GM18498 (cell line): ENCODE data around the gene TNIP2.

Experiments used
- ATAC-seq: cut with Tn5 transposase; IDR thresholded peaks from one replicate; pipeline ENCODE4 v1.9.1; 2021; ENCODE audit warnings: mild to moderate bottlenecking, moderate library complexity; ENCODE audit not compliant: unreplicated experiment

TNIP2 gene

DNA sequence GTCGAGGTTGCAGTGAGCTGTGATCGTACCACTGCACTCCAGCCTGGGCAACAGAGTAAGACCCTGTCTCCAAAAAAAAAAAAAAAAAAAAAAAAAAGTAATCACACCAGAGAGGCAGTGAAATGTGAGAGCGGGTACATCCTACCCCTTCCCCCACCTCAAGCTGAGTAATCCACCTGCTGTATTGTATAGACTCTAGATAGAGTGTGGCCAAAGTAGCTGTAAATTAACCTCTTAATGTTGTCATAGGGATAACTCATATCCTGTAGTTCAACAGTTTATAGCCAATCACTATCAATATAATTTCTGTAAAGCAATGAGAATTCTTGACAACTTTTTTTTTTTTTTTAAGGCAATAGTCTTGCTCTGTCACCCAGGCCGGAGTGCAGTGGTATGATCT, 30.8 kb downstream of the TNIP2 start:
- no peak for ATAC-seq

DNA sequence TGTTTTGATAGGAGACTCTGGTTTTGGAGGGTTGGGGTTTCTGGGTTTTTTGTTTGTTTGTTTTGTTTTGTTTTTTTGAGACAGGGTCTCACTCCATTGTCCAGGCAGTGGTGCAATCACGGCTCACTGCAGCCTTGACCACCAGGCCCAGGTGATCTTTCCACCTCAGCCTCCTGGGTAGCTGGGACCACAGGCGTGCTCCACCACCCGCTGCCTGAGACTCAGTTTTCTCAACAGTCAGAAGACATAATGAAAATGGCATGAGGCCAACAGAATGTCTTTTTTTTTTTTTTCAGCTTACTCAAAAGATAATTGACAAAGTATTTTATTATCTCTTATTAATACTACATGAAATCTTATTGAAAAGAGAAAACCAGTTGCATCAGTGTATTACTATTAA, 32.4 kb downstream of the TNIP2 start:
- ATAC-seq, result no peak

DNA sequence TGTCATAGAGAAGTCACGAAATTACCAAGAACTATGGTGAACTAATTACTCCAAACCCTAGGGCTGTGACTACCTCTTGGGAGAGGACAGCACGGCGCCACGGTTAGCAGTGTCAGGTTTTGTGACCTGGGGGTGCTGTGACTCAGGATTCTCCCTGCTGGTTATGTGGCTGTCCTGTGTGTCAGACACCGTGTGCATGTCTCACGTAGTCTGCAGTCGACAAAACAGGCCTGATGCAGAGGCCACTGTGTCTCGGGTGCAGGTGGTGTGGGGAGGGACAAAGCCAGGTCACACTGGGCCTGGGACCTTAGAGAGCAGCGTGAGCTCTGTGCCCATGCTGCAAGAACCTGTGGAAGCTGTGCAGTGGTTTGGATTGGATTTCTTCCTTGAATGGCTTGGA, 34.1 kb downstream of the TNIP2 start:
- no peak for ATAC-seq

DNA sequence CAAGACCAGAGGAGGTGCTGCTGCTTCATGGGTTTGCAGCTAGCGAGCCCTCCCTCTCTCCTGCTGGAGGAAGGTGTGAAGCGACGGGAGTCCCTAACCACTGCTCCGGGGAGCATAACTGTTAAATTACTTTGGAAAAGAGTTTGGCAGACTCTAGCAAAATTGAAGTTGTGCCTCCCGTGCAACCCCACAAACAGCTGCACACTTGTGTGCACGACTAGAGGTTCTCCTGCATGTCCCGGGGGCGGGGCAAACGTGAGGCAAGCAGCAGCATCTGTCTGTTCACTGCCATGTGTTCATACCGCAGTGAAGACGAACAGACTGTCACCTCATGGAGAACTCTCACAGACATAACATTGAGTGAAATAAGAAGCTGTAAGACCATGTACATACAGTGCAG, 34.5 kb downstream of the TNIP2 start:
- no peak for ATAC-seq

DNA sequence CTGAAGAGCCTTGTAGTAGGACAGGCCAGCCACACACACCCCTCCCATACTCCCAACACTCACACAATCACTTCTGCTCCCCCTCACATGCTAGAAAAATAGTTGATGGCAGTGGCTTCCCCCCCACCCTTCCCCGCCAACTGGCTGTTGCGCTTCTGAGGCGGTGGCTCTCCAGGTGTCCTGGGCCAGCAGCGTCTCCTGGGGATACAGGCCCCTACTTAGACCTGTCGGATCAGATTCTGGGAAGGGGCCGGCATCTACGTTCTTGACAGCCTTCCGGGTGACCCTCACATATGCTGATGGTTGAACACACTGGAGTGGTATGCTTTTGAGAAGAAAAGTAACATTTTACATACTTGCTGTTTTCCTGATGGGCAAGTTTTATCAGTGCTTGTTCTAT, 39.9 kb downstream of the TNIP2 start:
- no peak for ATAC-seq

DNA sequence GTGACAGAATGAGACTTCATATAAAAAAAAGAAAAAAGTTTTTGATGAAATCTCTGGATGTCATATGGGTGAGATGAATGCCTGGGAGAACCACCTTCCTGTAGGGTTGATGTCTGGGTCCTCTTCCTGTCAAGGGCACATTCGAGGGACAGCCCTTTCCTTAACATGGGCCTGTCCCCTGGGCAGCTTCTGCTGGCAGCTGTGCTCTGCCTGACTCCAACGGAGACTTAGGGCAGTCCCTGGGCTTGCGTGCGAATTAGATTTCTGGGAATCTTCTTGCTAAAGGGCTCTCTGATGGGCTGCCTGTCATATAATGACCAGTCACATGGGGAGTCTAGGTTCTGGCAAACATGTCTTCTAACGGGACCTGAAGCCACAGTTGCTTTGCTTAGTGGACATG, 40.7 kb downstream of the TNIP2 start:
- no peak for ATAC-seq

DNA sequence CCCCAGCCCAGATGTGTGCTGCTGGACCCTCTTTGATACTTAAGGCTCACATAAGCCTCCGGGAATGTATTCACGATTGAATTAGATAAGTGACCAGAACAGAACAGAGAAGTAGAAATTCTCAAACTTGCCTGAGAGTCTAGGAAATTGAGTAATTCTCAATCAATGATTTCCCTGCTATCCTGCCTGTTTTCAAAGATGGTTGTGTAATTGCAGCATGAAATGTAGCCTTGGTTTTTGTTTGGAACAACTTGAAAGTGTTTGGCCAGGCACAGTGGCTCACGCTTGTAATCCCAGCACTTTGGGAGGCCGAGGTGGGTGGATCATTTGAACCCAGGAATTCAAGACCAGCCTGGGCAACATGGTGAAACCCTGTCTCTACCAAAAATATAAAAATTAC, 41.2 kb downstream of the TNIP2 start:
- no peak for ATAC-seq

DNA sequence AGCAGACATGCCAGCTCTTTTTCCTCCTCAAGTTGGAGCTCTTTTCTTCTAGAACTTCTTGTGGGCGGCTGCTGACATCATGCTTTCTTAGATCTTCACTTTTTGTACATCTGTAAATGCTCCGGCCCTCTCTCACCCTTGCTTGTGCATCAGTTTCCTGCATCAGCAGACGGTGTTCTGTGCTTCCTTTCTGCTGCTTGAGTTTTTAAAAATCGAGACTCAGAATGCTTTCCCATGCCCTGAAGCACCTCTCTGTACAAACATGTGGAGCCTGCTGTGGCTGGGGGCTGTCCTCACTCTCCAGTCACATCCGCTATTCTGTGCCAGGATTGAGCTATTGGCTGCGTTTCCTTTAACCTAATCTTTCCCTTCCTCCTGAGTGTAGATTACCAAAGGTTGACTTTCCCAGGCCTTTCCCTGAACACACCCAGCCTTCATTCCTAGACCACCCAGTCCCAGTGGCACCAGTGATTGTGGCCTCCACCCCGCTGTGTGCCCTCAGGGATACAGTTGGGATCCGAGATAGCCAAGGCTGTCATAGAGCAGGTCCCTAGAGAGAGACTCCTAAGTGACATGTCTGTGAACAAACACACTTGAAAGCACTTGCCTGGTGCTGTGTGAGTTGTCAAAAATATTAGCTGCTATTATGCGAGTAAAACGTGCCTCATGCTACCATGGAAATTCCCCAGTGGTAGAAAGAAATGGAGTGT, 41.9 kb downstream of the TNIP2 start:
- ATAC-seq, result no peak

DNA sequence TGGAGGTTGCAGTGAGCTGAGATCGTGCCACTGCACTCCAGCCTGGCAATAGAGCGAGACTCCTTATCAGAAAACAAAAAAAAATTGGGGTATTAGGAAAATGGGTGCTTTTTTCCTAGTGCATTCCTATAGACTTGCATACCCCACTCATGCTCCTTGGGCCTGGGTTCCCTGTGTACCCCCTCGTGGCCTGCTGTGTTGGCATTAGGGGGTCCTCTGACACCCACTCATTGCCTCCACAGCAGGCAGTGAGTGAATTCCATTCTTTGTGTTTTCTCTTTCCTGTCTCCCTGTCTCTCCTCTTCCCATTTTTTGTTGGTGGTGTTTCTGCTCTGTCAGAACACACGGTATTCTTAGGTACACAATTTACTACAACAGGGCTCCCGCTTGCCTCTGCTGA, 42.8 kb downstream of the TNIP2 start:
- no peak for ATAC-seq

DNA sequence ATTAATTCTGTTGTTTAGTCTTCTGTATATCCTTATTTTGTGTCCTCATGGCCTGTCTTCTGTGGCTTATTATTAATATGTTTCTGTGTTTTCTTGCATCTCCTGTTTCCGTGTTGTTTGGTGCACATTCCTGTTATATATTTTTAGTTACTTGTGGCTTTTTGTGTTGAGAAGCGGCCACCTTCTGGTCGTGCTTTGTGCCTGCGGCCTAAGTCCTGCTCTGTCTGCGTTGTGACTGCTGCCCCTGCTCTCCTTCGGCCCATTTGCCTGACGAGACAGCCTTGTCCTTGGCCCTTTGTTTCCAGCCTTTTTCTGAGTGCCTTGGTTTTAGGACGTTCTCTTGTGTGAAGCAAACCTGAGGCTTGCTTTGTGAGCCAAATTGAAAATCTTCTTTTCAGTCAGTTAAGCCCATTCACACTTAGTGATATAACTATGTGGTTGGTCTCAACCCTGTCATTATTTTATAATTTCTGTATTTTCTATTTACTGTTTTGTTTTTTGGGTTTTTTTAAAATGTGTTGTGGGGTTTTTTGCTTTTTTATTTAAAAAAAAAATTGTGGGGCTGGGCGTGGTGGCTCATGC, 43.8 kb downstream of the TNIP2 start:
- ATAC-seq, result no peak

DNA sequence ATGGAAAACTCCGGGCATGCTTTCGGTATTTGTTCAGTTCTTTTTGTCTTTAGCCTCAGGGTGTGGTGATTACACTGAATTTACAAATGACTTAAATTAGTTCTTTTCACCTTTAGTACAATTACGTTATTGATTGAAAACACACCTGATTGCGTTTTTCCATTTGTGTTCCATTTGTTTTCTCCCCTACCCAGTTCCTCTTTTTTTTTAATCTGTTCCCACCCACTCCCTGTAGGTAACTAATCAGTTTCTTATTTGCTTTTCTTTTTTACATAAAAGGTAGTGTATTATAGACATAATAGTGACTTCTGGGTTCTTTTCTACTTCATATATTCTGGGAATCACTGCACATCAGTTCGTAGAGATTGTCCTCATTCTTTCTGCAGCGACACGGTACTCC, 53.4 kb downstream of the TNIP2 start:
- ATAC-seq, result no peak

DNA sequence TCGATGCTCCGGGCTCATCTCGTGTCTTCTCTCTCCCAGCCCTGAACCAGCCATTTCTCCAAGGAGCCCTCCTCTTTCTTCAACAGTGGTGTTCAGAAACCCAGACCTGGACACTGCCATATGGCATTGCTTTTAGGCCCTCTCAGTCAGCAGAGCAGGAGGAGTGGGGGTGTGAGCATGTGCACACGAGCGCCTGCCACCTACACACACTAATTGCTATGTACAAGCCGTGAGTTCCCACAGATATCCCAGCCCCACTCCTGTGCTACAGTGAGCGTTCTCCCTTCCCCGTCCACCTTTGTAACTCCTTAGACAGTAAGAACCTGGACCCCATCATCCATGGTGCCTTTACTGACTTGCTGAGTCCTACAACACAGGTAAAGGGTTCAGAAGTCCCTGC, 53.8 kb downstream of the TNIP2 start:
- no peak for ATAC-seq

DNA sequence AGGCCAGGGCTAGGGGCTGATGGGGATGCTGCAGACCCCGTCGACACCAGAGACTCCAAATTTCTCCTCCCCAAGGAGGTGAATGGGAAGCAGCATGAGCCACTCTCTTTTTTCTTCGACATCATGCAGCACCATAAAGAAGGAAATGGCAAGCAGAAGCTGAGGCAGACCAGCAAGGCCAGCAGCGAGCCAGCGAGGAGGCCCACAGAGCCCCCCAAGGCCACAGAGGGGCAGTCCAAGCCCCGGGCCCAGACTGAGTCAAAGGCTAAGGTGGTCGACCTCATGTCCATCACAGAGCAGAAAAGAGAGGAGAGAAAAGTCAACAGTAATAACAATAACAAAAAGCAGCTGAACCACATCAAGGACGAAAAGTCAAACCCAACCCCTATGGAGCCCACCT, 56.1 kb downstream of the TNIP2 start:
- ATAC-seq, result no peak

DNA sequence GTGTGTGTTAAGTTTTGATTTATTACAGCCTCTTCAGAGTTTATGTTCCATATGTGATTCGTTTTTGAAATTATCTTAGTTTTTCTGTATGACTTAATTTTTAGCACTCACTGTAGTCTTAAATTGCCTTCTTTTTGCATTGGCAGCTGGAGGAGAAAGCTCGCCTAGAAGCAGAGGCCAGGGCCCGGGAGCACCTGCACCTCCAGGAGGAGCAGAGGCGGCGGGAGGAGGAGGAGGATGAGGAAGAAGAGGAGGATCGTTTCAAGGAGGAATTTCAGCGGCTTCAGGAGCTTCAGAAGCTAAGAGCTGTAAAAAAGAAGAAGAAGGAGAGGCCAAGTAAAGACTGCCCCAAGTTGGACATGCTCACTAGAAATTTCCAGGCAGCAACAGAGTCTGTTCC, 56.6 kb downstream of the TNIP2 start:
- no peak for ATAC-seq

DNA sequence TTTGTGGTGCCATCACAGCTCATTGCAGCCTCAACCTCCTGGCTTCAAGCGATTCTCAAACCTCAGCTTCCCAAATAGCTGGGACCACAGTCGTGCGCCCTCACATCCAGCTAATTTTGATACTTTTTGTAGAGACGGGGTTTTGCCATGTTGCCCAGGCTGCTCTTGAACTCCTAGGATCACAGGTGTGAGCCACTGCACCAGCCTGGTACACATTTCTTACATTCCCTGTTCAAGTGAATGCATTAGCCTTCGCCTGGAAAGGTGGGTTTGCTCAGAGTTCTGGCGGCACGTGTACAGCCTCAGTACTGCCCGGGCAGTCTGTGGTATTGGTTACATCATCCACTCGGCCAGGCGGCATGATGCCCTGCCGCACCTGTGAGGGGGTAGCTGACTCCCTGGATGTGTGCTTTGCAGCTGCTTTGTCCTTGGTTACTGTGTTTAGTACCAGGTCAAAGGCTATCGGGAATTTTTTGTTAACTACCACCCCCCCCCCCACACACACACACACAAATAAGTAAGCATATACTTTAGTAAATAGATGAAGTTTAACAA, 57.1 kb downstream of the TNIP2 start:
- ATAC-seq, result no peak

DNA sequence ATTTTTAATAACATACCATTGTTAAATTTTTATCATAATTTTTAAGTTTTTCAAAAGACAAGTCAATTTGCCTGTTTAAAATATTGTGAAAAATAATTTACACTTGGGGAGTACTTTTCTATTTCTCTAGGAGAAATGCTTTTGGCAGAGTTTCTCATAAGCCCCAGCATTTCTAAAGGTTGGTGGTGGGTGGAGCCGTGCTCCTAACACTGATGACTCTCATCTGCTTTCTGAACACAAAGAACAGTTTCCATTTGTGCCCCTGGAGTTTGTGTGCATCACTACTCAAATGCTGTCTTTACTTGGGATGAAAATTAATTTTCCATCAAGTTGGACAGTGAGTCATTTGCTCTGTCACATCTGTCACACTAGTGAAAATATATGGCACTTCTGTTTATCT, 57.6 kb downstream of the TNIP2 start:
- no peak for ATAC-seq

DNA sequence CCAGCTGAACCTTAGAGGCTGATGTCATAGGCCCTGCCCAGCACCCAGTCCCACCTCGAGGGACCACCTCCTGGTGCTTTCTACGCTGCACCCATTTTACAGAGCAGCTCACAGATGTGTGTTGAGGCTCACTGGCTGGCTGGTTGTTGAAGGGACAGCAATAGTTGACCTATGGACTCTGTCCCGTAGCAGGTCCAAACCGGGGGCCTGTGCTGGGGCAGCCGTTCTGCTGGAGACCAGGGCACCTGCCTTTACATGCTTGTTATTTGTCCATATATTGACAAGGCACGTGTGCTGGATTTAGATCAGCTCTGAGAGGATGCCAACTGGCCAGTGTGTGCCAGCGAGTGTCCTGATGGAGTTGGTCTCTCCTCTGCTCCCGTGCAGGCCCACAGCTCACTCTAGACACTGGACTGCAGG, 58.1 kb downstream of the TNIP2 start:
- ATAC-seq, result no peak

DNA sequence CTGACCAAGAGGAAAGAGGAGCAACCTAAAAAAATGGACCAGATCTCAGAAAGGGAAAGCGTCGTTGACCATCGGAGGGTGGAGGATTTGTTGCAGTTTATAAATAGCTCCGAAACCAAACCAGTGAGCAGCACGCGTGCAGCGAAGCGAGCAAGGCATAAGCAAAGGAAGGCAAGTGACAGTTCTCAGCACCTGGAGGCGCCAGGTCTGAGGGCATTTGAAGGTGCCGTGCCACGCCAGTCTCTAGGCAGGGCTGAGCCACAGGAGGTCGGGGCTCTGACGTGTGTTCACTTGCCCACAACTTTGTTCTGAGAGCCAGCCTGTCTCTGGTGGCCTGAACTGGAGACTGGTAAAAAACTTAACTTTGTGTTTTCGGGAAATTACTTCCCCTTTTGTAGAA, 59.7 kb downstream of the TNIP2 start:
- peak; percentile 94 for ATAC-seq

DNA sequence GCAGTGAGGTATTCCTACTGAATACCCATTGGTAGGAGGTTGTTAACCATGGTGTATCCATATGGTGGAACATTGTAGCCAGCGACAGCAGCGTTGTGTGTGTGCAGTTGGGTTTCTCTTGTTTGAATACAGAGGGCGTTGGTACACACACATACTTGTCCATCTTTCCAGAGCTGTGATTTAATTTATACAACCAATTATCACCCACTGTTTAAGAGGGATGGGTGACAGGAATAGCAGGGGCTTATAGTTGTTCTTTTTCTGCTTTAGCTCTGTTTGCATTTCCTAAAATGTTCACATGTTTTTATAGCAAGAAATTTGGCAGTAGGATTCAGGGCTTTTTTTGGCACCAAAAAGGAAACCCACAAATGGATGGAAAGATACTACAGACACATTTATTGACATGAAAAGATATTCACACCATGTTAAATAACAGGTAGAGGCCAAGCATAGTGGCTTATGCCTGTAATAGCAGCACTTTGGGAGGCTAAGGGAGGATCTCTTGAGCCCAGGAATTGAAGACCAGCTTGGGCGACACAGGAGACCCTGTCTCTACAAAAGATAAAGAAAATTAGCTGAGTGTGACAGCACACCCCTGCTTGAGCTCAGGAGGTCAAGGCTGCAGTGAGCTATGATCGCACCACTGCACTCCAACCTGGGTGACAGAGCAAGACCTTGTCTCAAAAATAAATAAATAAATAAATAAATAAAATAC, 60.6 kb downstream of the TNIP2 start:
- no peak for ATAC-seq

DNA sequence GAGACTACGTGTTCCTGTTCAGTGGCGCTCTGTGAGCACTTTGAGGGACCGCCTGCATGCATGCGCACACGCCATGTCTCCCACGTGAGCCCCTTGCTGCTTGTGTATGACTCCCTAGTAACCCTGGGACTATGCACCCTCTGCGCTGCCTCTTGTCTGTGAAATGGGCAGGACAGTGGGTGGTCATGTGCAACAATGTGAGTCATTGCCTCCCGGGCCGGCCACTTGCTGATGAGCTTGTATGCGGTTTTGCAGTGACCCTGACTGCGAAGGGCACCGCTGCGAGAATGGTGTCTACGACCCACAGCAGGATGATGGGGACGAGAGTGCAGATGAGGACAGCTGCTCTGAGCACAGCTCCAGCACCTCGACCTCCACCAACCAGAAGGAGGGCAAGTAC, 61.4 kb downstream of the TNIP2 start:
- ATAC-seq, result no peak

DNA sequence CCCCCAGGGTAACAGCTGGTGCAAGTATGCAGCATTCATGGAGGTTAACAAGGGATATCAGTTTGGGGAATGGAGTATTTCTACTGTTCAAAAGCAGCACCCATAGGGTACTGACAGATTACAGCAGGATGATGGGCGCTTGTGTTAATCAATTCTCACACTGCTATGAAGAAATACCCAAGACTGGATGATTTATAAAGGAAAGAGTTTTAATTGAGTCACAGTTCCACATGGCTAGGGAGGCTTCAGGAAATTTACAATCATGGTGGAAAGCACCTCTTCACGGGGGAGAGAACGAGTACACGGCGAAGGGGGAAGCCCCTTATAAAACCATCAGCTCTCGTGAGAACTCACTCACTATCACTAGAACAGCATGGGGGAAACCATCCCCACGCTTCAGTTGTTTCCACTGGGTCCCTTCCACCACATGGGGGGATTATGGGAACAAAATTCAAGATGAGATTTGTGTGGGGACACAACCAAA, 64.1 kb downstream of the TNIP2 start:
- no peak for ATAC-seq
